Measurements from ENCODE around the gene FAM110A. TPM values are rescaled to one million over a fixed set of nuclear protein-coding genes. Genes with fewer than 3 reads are reported as not detected.
"Not testable (repeated sequence)": the region's sequence is repeated elsewhere in the genome, so short reads cannot be mapped to it uniquely, and the experiment has no call there.

Gene FAM110A
- total RNA-seq, 6 experiments from 2014 or later: 3.6 to 6.4 (median 5.3) TPM

DNA sequence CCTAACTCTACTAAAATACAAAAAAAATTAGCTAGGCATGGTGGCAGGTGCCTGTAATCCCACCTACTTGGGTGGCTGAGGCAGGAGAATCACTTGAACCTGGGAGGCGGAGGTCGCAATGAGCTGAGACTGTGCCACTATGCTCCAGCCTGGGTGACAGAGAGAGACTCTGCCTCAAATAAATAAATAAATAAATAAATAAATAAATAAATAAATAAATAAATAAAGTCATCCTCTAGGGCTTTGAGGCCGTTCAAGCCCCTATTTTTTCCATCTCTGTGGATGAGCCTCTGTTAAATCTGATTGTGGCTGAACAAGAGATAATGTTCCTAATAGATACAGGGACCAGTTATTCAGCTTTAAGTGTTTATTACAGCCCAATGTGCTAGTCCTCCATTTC lies 31.8 kb upstream of the FAM110A start:
- Mint-ChIP-seq H3K9me3 (peaks cover 19% of the 10 kb centered on the region), H3K36me3 (ENCODE audit: low read depth) (peaks cover 5% of the 10 kb centered on the region; the same call in 1 of the 2 replicates), H3K27ac (no peak overlapping the region), H3K4me3 (no peak overlapping the region), H3K27me3 (ENCODE audit: insufficient read depth) (peaks cover 19% of the 10 kb centered on the region), H3K4me1 (ENCODE audit: low read depth) (no peaks in the 10 kb centered on the region)
- DNase-seq: no peak
- TF ChIP-seq, protein P1, sequence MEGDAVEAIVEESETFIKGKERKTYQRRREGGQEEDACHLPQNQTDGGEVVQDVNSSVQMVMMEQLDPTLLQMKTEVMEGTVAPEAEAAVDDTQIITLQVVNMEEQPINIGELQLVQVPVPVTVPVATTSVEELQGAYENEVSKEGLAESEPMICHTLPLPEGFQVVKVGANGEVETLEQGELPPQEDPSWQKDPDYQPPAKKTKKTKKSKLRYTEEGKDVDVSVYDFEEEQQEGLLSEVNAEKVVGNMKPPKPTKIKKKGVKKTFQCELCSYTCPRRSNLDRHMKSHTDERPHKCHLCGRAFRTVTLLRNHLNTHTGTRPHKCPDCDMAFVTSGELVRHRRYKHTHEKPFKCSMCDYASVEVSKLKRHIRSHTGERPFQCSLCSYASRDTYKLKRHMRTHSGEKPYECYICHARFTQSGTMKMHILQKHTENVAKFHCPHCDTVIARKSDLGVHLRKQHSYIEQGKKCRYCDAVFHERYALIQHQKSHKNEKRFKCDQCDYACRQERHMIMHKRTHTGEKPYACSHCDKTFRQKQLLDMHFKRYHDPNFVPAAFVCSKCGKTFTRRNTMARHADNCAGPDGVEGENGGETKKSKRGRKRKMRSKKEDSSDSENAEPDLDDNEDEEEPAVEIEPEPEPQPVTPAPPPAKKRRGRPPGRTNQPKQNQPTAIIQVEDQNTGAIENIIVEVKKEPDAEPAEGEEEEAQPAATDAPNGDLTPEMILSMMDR (IDR thresholded peaks at IDR 0.05): no peak

- no peak for DNase-seq
- Mint-ChIP-seq H3K36me3 (ENCODE audit: low read depth) (peaks cover 5% of the 10 kb centered on the region; the same call in 1 of the 2 replicates), H3K27me3 (ENCODE audit: insufficient read depth) (peaks cover 13% of the 10 kb centered on the region), H3K4me1 (ENCODE audit: low read depth) (no peaks in the 10 kb centered on the region), H3K27ac (no peak overlapping the region), H3K4me3 (no peak overlapping the region), H3K9me3 (peaks cover 20% of the 10 kb centered on the region)
- TF ChIP-seq, protein P1 (IDR thresholded peaks at IDR 0.05): no peak
Observed at GRCh38 chr20:805713-806112, 27.8 kb upstream of the FAM110A start.

- not testable (repeated sequence) for DNase-seq; H3K9me3 Mint-ChIP-seq; H3K36me3 Mint-ChIP-seq (ENCODE audit: low read depth); H3K4me1 Mint-ChIP-seq (ENCODE audit: low read depth); H3K27ac Mint-ChIP-seq; H3K4me3 Mint-ChIP-seq
- H3K27me3 Mint-ChIP-seq (ENCODE audit: insufficient read depth): peaks cover 16% of the 10 kb centered on the region
Observed at GRCh38 chr20:811776-812434, 21.6 kb upstream of the FAM110A start.

DNA sequence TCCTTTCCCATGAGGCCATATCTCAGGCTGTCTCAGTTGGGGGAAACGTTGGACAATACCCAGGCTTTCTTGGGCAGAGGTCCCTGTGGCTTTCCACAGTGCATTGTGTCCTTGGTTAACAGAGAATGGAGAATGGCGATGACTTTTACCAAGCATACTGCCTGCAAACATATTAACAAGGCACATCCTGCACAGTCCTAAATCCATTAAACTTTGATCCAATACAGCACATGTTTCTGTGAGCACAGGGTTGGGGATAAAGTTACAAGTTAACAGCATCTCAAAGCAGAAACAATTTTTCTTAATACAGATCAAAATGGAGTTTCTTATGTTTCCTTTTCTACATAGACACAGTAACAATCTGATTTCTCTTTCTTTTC lies 21.1 kb upstream of the FAM110A start:
- H3K4me1 Mint-ChIP-seq (ENCODE audit: low read depth); H3K27ac Mint-ChIP-seq; H3K36me3 Mint-ChIP-seq (ENCODE audit: low read depth); H3K9me3 Mint-ChIP-seq; DNase-seq; H3K4me3 Mint-ChIP-seq: not testable (repeated sequence)
- H3K27me3 Mint-ChIP-seq (ENCODE audit: insufficient read depth): peaks cover 16% of the 10 kb centered on the region

- Mint-ChIP-seq H3K9me3 (no peaks in the 10 kb centered on the region), H3K4me3 (no peak overlapping the region), H3K36me3 (ENCODE audit: low read depth) (no peaks in the 10 kb centered on the region), H3K27me3 (ENCODE audit: insufficient read depth) (peaks cover 19% of the 10 kb centered on the region), H3K4me1 (ENCODE audit: low read depth) (no peaks in the 10 kb centered on the region), H3K27ac (no peak overlapping the region)
- DNase-seq: no peak
- TF ChIP-seq, protein P1 (IDR thresholded peaks at IDR 0.05): no peak
Observed at GRCh38 chr20:813390-813789, 20.1 kb upstream of the FAM110A start.

GRCh38 chr20:815226-815625 lies 18.3 kb upstream of the FAM110A start:
- no peak for DNase-seq
- Mint-ChIP-seq H3K9me3 (no peaks in the 10 kb centered on the region), H3K36me3 (ENCODE audit: low read depth) (no peaks in the 10 kb centered on the region), H3K27ac (no peak overlapping the region), H3K4me3 (no peak overlapping the region), H3K4me1 (ENCODE audit: low read depth) (no peaks in the 10 kb centered on the region), H3K27me3 (ENCODE audit: insufficient read depth) (peaks cover 23% of the 10 kb centered on the region)
- TF ChIP-seq, protein P1 (IDR thresholded peaks at IDR 0.05): no peak

Data from HFFc6 (cell line).